Endothelial cell of umbilical vein (primary cell): ENCODE results near the gene STK10. TPM values are rescaled to one million over a fixed set of nuclear protein-coding genes. Genes with fewer than 3 reads are reported as not detected.
A peak's percentile ranks its signal among the peaks of the same experiment; 100 is the strongest.
"Not testable (repeated sequence)": the region's sequence is repeated elsewhere in the genome, so short reads cannot be mapped to it uniquely, and the experiment has no call there.

Source experiments
- BruUV-seq: library from RNA; stranded (reverse); fragments of 400-500 nt; replicated peaks from 2 replicates; lab custom pipeline; 2021; lab: Mats Ljungman, UMichigan
- CTCF ChIA-PET: fragments of 300-600, 350-600 bp; sonication (Branson Sonifier 250); formaldehyde crosslinking; loops from one replicate; lab custom pipeline; 2021; ENCODE audit warnings: antibody characterized with exemption, inconsistent platforms; lab: Charles Lee
- POLR2A ChIA-PET: fragments of 300-600, 350-600 bp; sonication (Branson Sonifier 250); formaldehyde crosslinking; loops from one replicate; lab custom pipeline; 2021; ENCODE audit warnings: antibody characterized with exemption, inconsistent platforms; lab: Charles Lee
- DNase-seq: peaks from one replicate; pipeline ENCODE4 v3.0.0-alpha.2; 2011; ENCODE audit warnings: low read depth, low spot score
- FAIRE-seq: peaks from 2 replicates; lab custom pipeline; 2011; peaks lifted over from hg19 to GRCh38; lab: Jason Lieb, UNC
- H2AFZ ChIP-seq: 2 replicates; pipeline ENCODE4 v1.6.0; 2012; ENCODE audit warnings: low read depth, low read length, control low read depth, inconsistent platforms
- H3K27ac ChIP-seq: 2 replicates; pipeline ENCODE4 v1.5.1; 2011; ENCODE audit warnings: low read depth, mild to moderate bottlenecking, control low read depth, low read length, moderate library complexity; ENCODE audit not compliant: insufficient read depth
- H3K27me3 ChIP-seq, 2 experiments: 2 replicates each; pipeline versions ENCODE4 v1.6.0 to v1.6.1; 2011; ENCODE audit warnings: low read length in 2 of 2, mixed read lengths in 1 of 2; ENCODE audit not compliant: control insufficient read depth in 2 of 2, insufficient read depth in 2 of 2
- H3K36me3 ChIP-seq, 2 experiments: 2 replicates in 1 of 2; 3 replicates in 1 of 2; pipeline ENCODE4 v1.5.1; 2011; ENCODE audit warnings: low read length in 2 of 2, mild to moderate bottlenecking in 1 of 2, moderate library complexity in 1 of 2; ENCODE audit not compliant: control insufficient read depth in 2 of 2, insufficient read depth in 2 of 2; ENCODE audit errors: extremely low read depth in 1 of 2
- H3K4me1 ChIP-seq: 3 replicates; pipeline ENCODE4 v1.5.1; 2011; ENCODE audit warnings: mild to moderate bottlenecking, low read length; ENCODE audit not compliant: control insufficient read depth, insufficient read depth; ENCODE audit errors: extremely low read depth
- H3K4me2 ChIP-seq: 2 replicates; pipeline ENCODE4 v1.6.1; 2011; ENCODE audit warnings: low read length, control low read depth, mixed read lengths; ENCODE audit not compliant: insufficient read depth
- H3K4me3 ChIP-seq, 3 experiments: fragments of 200-600 bp in 1 of 3; sonication (generic), shearing (Covaris generic) in 1 of 3; replicated peaks in 1 of 3; 2 replicates each; pipeline ENCODE4 v1.5.1; 2011 to 2016; ENCODE audit warnings: control low read depth in 3 of 3, low read length in 3 of 3, mild to moderate bottlenecking in 2 of 3, inconsistent platforms in 1 of 3, low read depth in 1 of 3, moderate library complexity in 1 of 3; ENCODE audit not compliant: insufficient read depth in 1 of 3
- H3K79me2 ChIP-seq: 2 replicates; pipeline ENCODE4 v1.6.0; 2012; ENCODE audit warnings: low read length, inconsistent platforms; ENCODE audit not compliant: control insufficient read depth, insufficient read depth
- H3K9ac ChIP-seq: replicated peaks from 2 replicates; pipeline ENCODE3; 2011; ENCODE audit warnings: low read length, control low read depth; ENCODE audit not compliant: insufficient read depth; ENCODE audit errors: extremely low read depth
- H3K9me1 ChIP-seq: replicated peaks from 3 replicates; pipeline ENCODE4 v1.6.0; 2011; ENCODE audit warnings: mild to moderate bottlenecking, low read length; ENCODE audit not compliant: control insufficient read depth, insufficient read depth; ENCODE audit errors: extremely low read depth
- H3K9me3 ChIP-seq: replicated peaks from 2 replicates; pipeline ENCODE4 v1.5.1; 2012; ENCODE audit warnings: low read length, inconsistent platforms; ENCODE audit not compliant: control insufficient read depth, insufficient read depth
- H4K20me1 ChIP-seq: replicated peaks from 2 replicates; pipeline ENCODE3; 2011; ENCODE audit warnings: mild to moderate bottlenecking, low read length; ENCODE audit not compliant: control insufficient read depth, insufficient read depth; ENCODE audit errors: extremely low read depth
- CTCF ChIP-seq, 2 donors: IDR thresholded peaks; 1 replicate in 1 of 2; 2 replicates in 1 of 2; pipeline ENCODE4 v1.5.1; 2011; ENCODE audit warnings: low read length in 2 of 2, mild to moderate bottlenecking in 2 of 2, moderate library complexity in 2 of 2, control low read depth in 1 of 2, inconsistent platforms in 1 of 2, low read depth in 1 of 2; ENCODE audit not compliant: insufficient read depth in 1 of 2; ENCODE audit errors: extremely low read depth in 1 of 2
- EZH2 ChIP-seq: IDR thresholded peaks from 2 replicates; pipeline ENCODE4 v1.6.1; 2012; ENCODE audit warnings: borderline replicate concordance, low read depth, mild to moderate bottlenecking, moderate library complexity, low read length, inconsistent platforms; ENCODE audit not compliant: severe bottlenecking
- FOS ChIP-seq: IDR thresholded peaks from 2 replicates; pipeline ENCODE4 v1.6.1; 2011; ENCODE audit warnings: mild to moderate bottlenecking, low read length, moderate library complexity, borderline replicate concordance; ENCODE audit not compliant: insufficient read depth
- GATA2 ChIP-seq: IDR thresholded peaks from 2 replicates; pipeline ENCODE4 v1.7.0; 2011; ENCODE audit warnings: low read depth, mild to moderate bottlenecking, moderate library complexity, mixed read lengths, low read length; ENCODE audit not compliant: insufficient read length, insufficient read depth
- JUN ChIP-seq: IDR thresholded peaks from 2 replicates; pipeline ENCODE4 v1.6.1; 2011; ENCODE audit warnings: borderline replicate concordance, low read depth; ENCODE audit not compliant: insufficient read length, insufficient read depth
- MAX ChIP-seq: IDR thresholded peaks from 2 replicates; pipeline ENCODE4 v1.6.1; 2011; ENCODE audit not compliant: insufficient read depth, insufficient read length
- MYC ChIP-seq: IDR thresholded peaks from one replicate; pipeline ENCODE4 v1.6.1; 2011; ENCODE audit warnings: mild to moderate bottlenecking, low read depth, low read length
- POLR2A ChIP-seq: IDR thresholded peaks from 2 replicates; pipeline ENCODE4 v1.6.1; 2012; ENCODE audit warnings: low read depth, mild to moderate bottlenecking, control low read depth, low read length
- POLR2AphosphoS5 ChIP-seq: IDR thresholded peaks from 2 replicates; pipeline ENCODE4 v1.6.1; 2012; ENCODE audit warnings: low read depth, mild to moderate bottlenecking, control low read depth, low read length, moderate library complexity; ENCODE audit not compliant: insufficient read depth
- dilution Hi-C: fragments of 300-500 bp; cut with MboI; formaldehyde crosslinking; loops from one replicate; pipeline ENCODE4 v1.15.0; 2019; ENCODE audit warnings: low sequenced_read_pairs; ENCODE audit not compliant: extremely low pct_ligation_motif_present
- intact Hi-C: fragments of 100-400 bp; cut with micrococcal nuclease; formaldehyde crosslinking; loops from one replicate; pipeline ENCODE4 v1.10.0; 2022
- polyA plus RNA-seq, 4 experiments: library from polyadenylated mRNA; depleted of rRNA in 3 of 4; stranded (reverse) in 3 of 4; unstranded in 1 of 4; fragments of >200 nt; gene quantifications; 2 replicates each; pipeline versions ENCODE4 v1.2.1 to v1.2.3, GENCODE V29; 2011 to 2012; ENCODE audit warnings: missing spikeins in 1 of 4
- total RNA-seq: library from RNA; stranded (reverse); gene quantifications from 2 replicates; pipeline ENCODE4 v1.2.3, GENCODE V29; 2021

Gene STK10
- total and polyA plus RNA-seq, 2 donors (not counting 3 experiments of a cell fraction or from before 2014, with no cell fraction given) = 16.9 to 47.2 TPM

- peak overlapping the region; percentile 75 for H3K27ac ChIP-seq
- H3K4me3 ChIP-seq = no peak overlapping the region
- H4K20me1 ChIP-seq = no peaks in the 10 kb centered on the region
- no peaks in the 10 kb centered on the region for H3K9me3 ChIP-seq
- FAIRE-seq (peak; percentile 97), DNase-seq (peak; percentile 98)
- POLR2A ChIA-PET = interaction anchor here (0.7 to 1.9 kb wide), 3 partner anchors 18 to 31 kb away, joined by 3 to 7 read pairs (median 3); partner anchors contain the start of gene STK10
- peak overlapping the region; percentile 27 for H3K4me2 ChIP-seq
- no TSS peak for BruUV-seq
- intact Hi-C loops (loop anchor here (1.0 kb wide), 3 partner anchors 23 to 53 kb away; partner anchors contain the start of gene STK10), dilution Hi-C loops (no loop called here)
- peak; percentile 25 for TF ChIP-seq POLR2A
- peak; percentile 83 for TF ChIP-seq GATA2
- peak; percentile 59 for TF ChIP-seq JUN
- TF ChIP-seq EZH2 = no peak
- TF ChIP-seq FOS = peak; percentile 62
- TF ChIP-seq POLR2AphosphoS5 = peak; percentile 90
- TF ChIP-seq CTCF (IDR thresholded peaks at IDR 0.05; ENCODE audit: extremely low read depth in 1 of 2, insufficient read depth in 1 of 2, low read depth in 1 of 2, low read length in 2 of 2) = no peak
- TF ChIP-seq MYC = peak; percentile 46
- TF ChIP-seq MAX = peak; percentile 5
- CTCF ChIA-PET = interaction anchor here (0.6 to 2.0 kb wide), 11 partner anchors 11 to 244 kb away, joined by 3 to 30 read pairs (median 3); partner anchors contain the start of gene STK10
- no peak overlapping the region for H2AFZ ChIP-seq
- peaks cover 0 to 2% of the 10 kb centered on the region in 2 experiments for H3K36me3 ChIP-seq
- H3K9ac ChIP-seq = no peak overlapping the region
- no peaks in the 10 kb centered on the region for H3K27me3 ChIP-seq
- H3K4me1 ChIP-seq = peaks cover 15% of the 10 kb centered on the region
- no peaks in the 10 kb centered on the region for H3K9me1 ChIP-seq
- no peaks in the 10 kb centered on the region for H3K79me2 ChIP-seq
These were observed 31.5 kb downstream of the STK10 start for GRCh38 chr5:172156541-172156994.

- BruUV-seq, H3K9me1 ChIP-seq, H3K4me2 ChIP-seq, H3K36me3 ChIP-seq, H3K9me3 ChIP-seq, H3K79me2 ChIP-seq, DNase-seq, dilution Hi-C loops, FAIRE-seq, H3K9ac ChIP-seq, H3K27me3 ChIP-seq, H4K20me1 ChIP-seq, H3K4me3 ChIP-seq, H2AFZ ChIP-seq, H3K27ac ChIP-seq, intact Hi-C loops: not testable (repeated sequence)
- CTCF ChIA-PET = interaction anchor here (1.5 to 2.0 kb wide), 2 partner anchors 32 to 34 kb away, joined by 3 to 30 read pairs; partner anchors contain the start of gene STK10
- POLR2A ChIA-PET = interaction anchor here (1.5 kb wide), 1 partner anchor 11 kb away, joined by 3 read pairs; no protein-coding TSS in a partner anchor
- peaks cover 15% of the 10 kb centered on the region for H3K4me1 ChIP-seq
These were observed 32.9 kb downstream of the STK10 start for GRCh38 chr5:172155101-172155500.
